K562 (cell line): Measurements from ENCODE around the gene CAB39.
A peak's percentile ranks its signal among the peaks of the same experiment; 100 is the strongest.

ENCODE experiments used
- FOXJ3 ChIP-seq: sonication (generic); formaldehyde crosslinking; IDR thresholded peaks from 2 replicates; pipeline ENCODE4 v1.4.0; 2020; ENCODE audit warnings: mild to moderate bottlenecking, missing genetic modification reagents
- GABPA ChIP-seq: fragments of 200-800 bp; sonication (Bioruptor generic); conservative IDR thresholded peaks from 2 replicates; pipeline ENCODE4 v1.6.1; 2016; ENCODE audit warnings: low read depth, missing genetic modification characterization, missing compliant biosample characterization
- GATAD2B ChIP-seq: fragments of 450-650 bp; IDR thresholded peaks from 2 replicates; pipeline ENCODE4 v1.6.1; 2017; ENCODE audit warnings: mild to moderate bottlenecking, borderline replicate concordance
- TF ChIP-seq, protein P1 (sequence below), 3 experiments: IDR thresholded peaks in 2 of 3; conservative IDR thresholded peaks in 1 of 3; 2 replicates each; pipeline ENCODE4 v1.5.1; 2011 to 2012; ENCODE audit warnings: low read length in 3 of 3, mild to moderate bottlenecking in 3 of 3, control low read depth in 2 of 3, improper control_type of control experiment in 1 of 3, inconsistent platforms in 1 of 3, low read depth in 1 of 3, mixed read lengths in 1 of 3, moderate library complexity in 1 of 3; ENCODE audit not compliant: insufficient read depth in 2 of 3

DNA sequence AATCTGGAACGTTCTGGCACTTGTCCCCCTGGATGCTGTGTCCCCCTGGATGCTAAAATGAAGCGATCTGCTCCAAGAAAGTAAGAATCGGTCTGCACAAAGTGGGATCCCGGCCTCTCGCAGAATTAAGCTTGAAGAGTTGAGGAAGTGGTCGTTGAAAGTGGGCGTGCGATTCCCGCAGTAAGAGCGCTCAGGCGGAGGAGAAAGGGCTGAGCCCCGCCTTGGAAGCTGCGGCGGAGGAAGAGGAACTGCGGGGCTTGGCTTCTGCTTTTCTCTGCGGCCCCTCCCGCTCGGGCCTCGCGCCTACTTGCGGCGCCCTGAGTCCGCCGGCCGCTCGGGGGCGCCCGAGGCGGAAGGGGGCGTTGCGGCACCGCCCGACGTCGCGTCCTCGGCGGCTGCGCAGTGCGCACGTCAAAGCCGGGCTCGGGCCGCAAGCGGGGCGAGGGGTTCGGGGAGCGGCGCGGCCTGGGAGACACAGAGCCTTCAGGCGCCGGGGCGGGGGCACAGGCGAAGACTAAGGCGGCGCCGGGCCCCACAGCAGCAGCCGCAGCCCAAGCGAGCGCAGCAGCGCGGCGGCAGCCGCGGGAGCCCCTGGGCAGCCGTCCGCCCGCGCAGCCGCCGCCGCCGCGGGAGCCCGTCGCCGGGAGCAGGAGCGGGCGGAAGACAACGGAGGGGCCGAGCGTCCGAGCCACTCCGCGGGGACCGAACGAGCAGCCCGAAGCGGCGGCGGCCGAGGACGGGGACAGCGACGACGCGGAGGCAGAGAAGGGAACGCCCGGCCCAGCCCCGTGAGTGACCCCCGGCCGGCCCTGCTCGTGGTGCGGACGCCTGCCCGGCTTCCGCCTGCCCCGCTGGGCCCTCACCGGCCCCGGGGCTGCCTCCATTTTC is at the start of gene CAB39:
- TF ChIP-seq GATAD2B (peak; percentile 64; the same call in 1 of the 2 replicates), FOXJ3 (CRISPR knock-in tag) (no peak), GABPA (tag) (no peak; the same call in 1 of the 2 replicates)
- TF ChIP-seq, protein P1, sequence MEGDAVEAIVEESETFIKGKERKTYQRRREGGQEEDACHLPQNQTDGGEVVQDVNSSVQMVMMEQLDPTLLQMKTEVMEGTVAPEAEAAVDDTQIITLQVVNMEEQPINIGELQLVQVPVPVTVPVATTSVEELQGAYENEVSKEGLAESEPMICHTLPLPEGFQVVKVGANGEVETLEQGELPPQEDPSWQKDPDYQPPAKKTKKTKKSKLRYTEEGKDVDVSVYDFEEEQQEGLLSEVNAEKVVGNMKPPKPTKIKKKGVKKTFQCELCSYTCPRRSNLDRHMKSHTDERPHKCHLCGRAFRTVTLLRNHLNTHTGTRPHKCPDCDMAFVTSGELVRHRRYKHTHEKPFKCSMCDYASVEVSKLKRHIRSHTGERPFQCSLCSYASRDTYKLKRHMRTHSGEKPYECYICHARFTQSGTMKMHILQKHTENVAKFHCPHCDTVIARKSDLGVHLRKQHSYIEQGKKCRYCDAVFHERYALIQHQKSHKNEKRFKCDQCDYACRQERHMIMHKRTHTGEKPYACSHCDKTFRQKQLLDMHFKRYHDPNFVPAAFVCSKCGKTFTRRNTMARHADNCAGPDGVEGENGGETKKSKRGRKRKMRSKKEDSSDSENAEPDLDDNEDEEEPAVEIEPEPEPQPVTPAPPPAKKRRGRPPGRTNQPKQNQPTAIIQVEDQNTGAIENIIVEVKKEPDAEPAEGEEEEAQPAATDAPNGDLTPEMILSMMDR (IDR thresholded peaks at IDR 0.05 in 2 of 3, conservative IDR thresholded peaks at IDR 0.05 in 1 of 3; ENCODE audit: insufficient read depth in 2 of 3, low read depth in 1 of 3, low read length in 3 of 3), result peak; percentile 66 to 89 (median 79)
